ENCODE data around the gene ARHGAP26.

DNA sequence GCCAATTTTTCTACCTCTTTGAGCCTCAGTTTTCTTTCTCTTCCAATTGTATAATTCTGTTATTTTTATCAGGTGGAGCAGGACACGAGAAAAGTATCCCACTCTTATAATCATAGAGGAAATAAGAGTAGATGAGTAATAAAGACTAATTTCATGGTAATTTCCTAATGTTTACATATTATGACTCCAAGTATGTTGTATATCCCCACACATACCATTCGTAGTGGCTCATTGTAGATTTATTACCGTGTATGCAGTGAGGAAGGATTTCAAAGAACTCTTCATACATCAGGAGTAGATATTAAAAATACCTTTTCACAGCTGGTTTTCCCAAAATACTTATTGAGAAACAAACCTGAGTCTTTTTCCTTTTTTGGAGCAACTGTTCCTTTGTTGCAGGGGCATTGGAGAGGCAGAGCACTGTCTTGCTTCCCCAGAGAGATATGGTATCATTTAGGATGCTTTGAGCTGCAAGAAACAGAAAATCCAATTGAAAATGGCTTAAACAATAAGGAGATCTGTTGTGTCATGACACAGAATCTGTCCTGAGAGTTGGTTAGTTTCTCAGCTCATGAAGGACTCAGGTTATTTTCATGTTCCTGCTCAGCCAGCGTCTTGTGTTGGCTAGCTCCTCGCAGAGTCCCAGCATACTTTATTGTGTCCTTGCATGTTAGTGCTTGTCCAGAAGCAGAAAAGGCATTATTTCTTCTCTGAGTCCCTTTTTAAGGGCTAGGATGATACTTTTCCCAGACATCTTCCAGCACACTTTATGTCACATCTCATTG lies 291.2 kb downstream of the ARHGAP26 start:
- TF ChIP-seq POLR2A (IDR thresholded peaks at IDR 0.05; ENCODE audit: low read depth): no peak
- no peak for TF ChIP-seq POLR2AphosphoS5 (IDR thresholded peaks at IDR 0.05)
- TF ChIP-seq, protein P1, sequence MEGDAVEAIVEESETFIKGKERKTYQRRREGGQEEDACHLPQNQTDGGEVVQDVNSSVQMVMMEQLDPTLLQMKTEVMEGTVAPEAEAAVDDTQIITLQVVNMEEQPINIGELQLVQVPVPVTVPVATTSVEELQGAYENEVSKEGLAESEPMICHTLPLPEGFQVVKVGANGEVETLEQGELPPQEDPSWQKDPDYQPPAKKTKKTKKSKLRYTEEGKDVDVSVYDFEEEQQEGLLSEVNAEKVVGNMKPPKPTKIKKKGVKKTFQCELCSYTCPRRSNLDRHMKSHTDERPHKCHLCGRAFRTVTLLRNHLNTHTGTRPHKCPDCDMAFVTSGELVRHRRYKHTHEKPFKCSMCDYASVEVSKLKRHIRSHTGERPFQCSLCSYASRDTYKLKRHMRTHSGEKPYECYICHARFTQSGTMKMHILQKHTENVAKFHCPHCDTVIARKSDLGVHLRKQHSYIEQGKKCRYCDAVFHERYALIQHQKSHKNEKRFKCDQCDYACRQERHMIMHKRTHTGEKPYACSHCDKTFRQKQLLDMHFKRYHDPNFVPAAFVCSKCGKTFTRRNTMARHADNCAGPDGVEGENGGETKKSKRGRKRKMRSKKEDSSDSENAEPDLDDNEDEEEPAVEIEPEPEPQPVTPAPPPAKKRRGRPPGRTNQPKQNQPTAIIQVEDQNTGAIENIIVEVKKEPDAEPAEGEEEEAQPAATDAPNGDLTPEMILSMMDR (IDR thresholded peaks at IDR 0.05): no peak
